HEK293 (cell line): Measurements from ENCODE around the gene CTBP2.

ENCODE experiments used
- CTCF ChIA-PET: fragments of 350-600 bp; formaldehyde crosslinking; extraction: SDS; loops from one replicate; lab custom pipeline; 2021; ENCODE audit warnings: antibody characterized with exemption; lab: Yijun Ruan, JAX
- POLR2A ChIA-PET: fragments of 300-600 bp; formaldehyde crosslinking; extraction: SDS; loops from one replicate; lab custom pipeline; 2020; ENCODE audit warnings: antibody characterized with exemption, inconsistent platforms; lab: Yijun Ruan, JAX
- H3K27ac ChIP-seq: fragments of 200-500 bp; sonication (Bioruptor generic); 2 replicates; pipeline ENCODE4 v1.5.1; 2014; ENCODE audit warnings: low read depth, low read length, control low read depth, inconsistent platforms; ENCODE audit errors: extremely low read depth
- H3K36me3 ChIP-seq, 2 experiments: fragments of 200-500 bp in 1 of 2; sonication (Bioruptor generic) in 1 of 2; 1 replicate in 1 of 2; 2 replicates in 1 of 2; pipeline ENCODE4 v1.5.1; 2014 to 2017; ENCODE audit warnings: inconsistent platforms in 2 of 2, low read length in 2 of 2; ENCODE audit not compliant: control insufficient read depth in 2 of 2, insufficient read depth in 1 of 2
- H3K4me1 ChIP-seq: fragments of 200-500 bp; sonication (Bioruptor generic); 2 replicates; pipeline ENCODE4 v1.5.1; 2014; ENCODE audit warnings: mild to moderate bottlenecking, low read length, inconsistent platforms; ENCODE audit not compliant: control insufficient read depth, insufficient read depth
- H3K4me3 ChIP-seq: 2 replicates; pipeline ENCODE4 v1.5.1; 2011; ENCODE audit warnings: low read depth, mild to moderate bottlenecking, control low read depth, low read length, moderate library complexity
- H3K9me3 ChIP-seq: fragments of 200-500 bp; sonication (Bioruptor generic); 2 replicates; pipeline ENCODE4 v1.5.1; 2014; ENCODE audit warnings: low read depth, low read length, inconsistent platforms; ENCODE audit not compliant: control insufficient read depth, insufficient read depth
- ELK4 ChIP-seq: IDR thresholded peaks from 2 replicates; pipeline ENCODE4 v1.6.1; 2011; ENCODE audit warnings: mild to moderate bottlenecking, low read depth, low read length, borderline replicate concordance
- GLI2 ChIP-seq: fragments of 450-650 bp; formaldehyde crosslinking; IDR thresholded peaks from 2 replicates; pipeline ENCODE4; 2017; ENCODE audit warnings: missing biosample characterization, missing genetic modification characterization, low read depth, borderline replicate concordance
- HOXD13 ChIP-seq: sonication (generic); formaldehyde crosslinking; IDR thresholded peaks from 2 replicates; pipeline ENCODE4 v1.8.0; 2022; ENCODE audit warnings: missing genetic modification reagents, borderline replicate concordance
- KLF16 ChIP-seq: fragments of 450-650 bp; formaldehyde crosslinking; IDR thresholded peaks from 2 replicates; pipeline ENCODE4 v1.5.1; 2017; ENCODE audit warnings: missing biosample characterization, missing genetic modification characterization
- KLF9 ChIP-seq: fragments of 450-650 bp; formaldehyde crosslinking; IDR thresholded peaks from 2 replicates; pipeline ENCODE4 v1.5.1; 2016; ENCODE audit warnings: missing biosample characterization, missing genetic modification characterization, low read depth
- SALL2 ChIP-seq: fragments of 450-650 bp; formaldehyde crosslinking; IDR thresholded peaks from 2 replicates; pipeline ENCODE4 v1.5.0; 2017; ENCODE audit warnings: missing biosample characterization, mild to moderate bottlenecking, missing genetic modification characterization, borderline replicate concordance
- TCF7L2 ChIP-seq: IDR thresholded peaks from 2 replicates; pipeline ENCODE4 v1.6.1; 2011; ENCODE audit warnings: low read depth, mild to moderate bottlenecking, inconsistent platforms, low read length, moderate library complexity, borderline replicate concordance
- ZBTB11 ChIP-seq: fragments of 450-650 bp; formaldehyde crosslinking; conservative IDR thresholded peaks from 2 replicates; pipeline ENCODE4 v1.5.1; 2016; ENCODE audit warnings: low read depth, missing biosample characterization, missing genetic modification characterization
- ZBTB48 ChIP-seq: fragments of 450-650 bp; formaldehyde crosslinking; IDR thresholded peaks from 2 replicates; pipeline ENCODE4 v1.5.1; 2016; ENCODE audit warnings: missing biosample characterization, missing genetic modification characterization
- ZFP3 ChIP-seq: fragments of 450-650 bp; formaldehyde crosslinking; IDR thresholded peaks from 2 replicates; pipeline ENCODE4 v1.5.1; 2016; ENCODE audit warnings: low read depth, missing biosample characterization, missing genetic modification characterization
- ZNF10 ChIP-seq: fragments of 450-650 bp; formaldehyde crosslinking; IDR thresholded peaks from 2 replicates; pipeline ENCODE4 v1.5.1; 2017; ENCODE audit warnings: missing biosample characterization, missing genetic modification characterization
- ZNF184 ChIP-seq: fragments of 450-650 bp; IDR thresholded peaks from 2 replicates; pipeline ENCODE4 v1.5.1; 2018; ENCODE audit warnings: missing biosample characterization, mild to moderate bottlenecking, missing genetic modification characterization
- ZNF324 ChIP-seq: fragments of 450-650 bp; formaldehyde crosslinking; IDR thresholded peaks from 2 replicates; pipeline ENCODE4 v1.5.1; 2016; ENCODE audit warnings: missing biosample characterization, missing genetic modification characterization
- ZNF341 ChIP-seq: fragments of 450-650 bp; formaldehyde crosslinking; IDR thresholded peaks from 2 replicates; pipeline ENCODE4; 2016; ENCODE audit warnings: low read depth, missing biosample characterization, missing genetic modification characterization
- ZNF426 ChIP-seq: fragments of 450-650 bp; formaldehyde crosslinking; IDR thresholded peaks from 2 replicates; pipeline ENCODE4 v1.5.1; 2017; ENCODE audit warnings: missing biosample characterization, missing genetic modification characterization, mild to moderate bottlenecking, inconsistent platforms, moderate library complexity
- ZNF501 ChIP-seq: fragments of 450-650 bp; formaldehyde crosslinking; IDR thresholded peaks from 2 replicates; pipeline ENCODE4 v1.5.1; 2016; ENCODE audit warnings: missing biosample characterization, missing genetic modification characterization
- ZNF621 ChIP-seq: fragments of 450-650 bp; formaldehyde crosslinking; IDR thresholded peaks from 2 replicates; pipeline ENCODE4 v1.5.1; 2017; ENCODE audit warnings: missing biosample characterization, missing genetic modification characterization
- ZNF626 ChIP-seq: fragments of 450-650 bp; sonication (Bioruptor Pico); formaldehyde crosslinking; IDR thresholded peaks from 2 replicates; pipeline ENCODE4 v1.5.1; 2018; ENCODE audit warnings: missing biosample characterization, missing genetic modification characterization, inconsistent platforms
- ZNF704 ChIP-seq: fragments of 450-650 bp; formaldehyde crosslinking; IDR thresholded peaks from 2 replicates; pipeline ENCODE4 v1.5.1; 2016; ENCODE audit warnings: missing biosample characterization, missing genetic modification characterization
- ZNF76 ChIP-seq: fragments of 450-650 bp; formaldehyde crosslinking; IDR thresholded peaks from 2 replicates; pipeline ENCODE4; 2016; ENCODE audit warnings: low read depth, missing biosample characterization, missing genetic modification characterization, borderline replicate concordance
- TF ChIP-seq, protein P1 (sequence below): fragments of 450-650 bp; formaldehyde crosslinking; IDR thresholded peaks from 2 replicates; pipeline ENCODE4 v1.5.1; 2016; ENCODE audit warnings: missing biosample characterization, missing genetic modification characterization
- TF ChIP-seq, protein P2 (sequence below): fragments of 450-650 bp; formaldehyde crosslinking; IDR thresholded peaks from 2 replicates; pipeline ENCODE4 v1.5.1; 2017; ENCODE audit warnings: missing biosample characterization, missing genetic modification characterization

The CTBP2 gene

GRCh38 chr10:125002047-125002422 lies 158.3 kb downstream of the CTBP2 start:
- Histone ChIP-seq H3K4me1 (no peaks in the 10 kb centered on the region), H3K36me3 (peaks cover 5 to 88% of the 10 kb centered on the region in 2 experiments; a peak in 2 of 3 replicates), H3K27ac (no peak overlapping the region), H3K9me3 (no peaks in the 10 kb centered on the region), H3K4me3 (no peak overlapping the region)
- TF ChIP-seq ZFP3 (tag by site-specific recombination) (no peak), ELK4 (no peak), ZNF704 (tag by site-specific recombination) (no peak), ZNF621 (no peak)
- ChIA-PET POLR2A (no interaction called here), CTCF (no interaction called here)

GRCh38 chr10:125001313-125002046 lies 158.9 kb downstream of the CTBP2 start:
- no peaks in the 10 kb centered on the region for H3K4me1 ChIP-seq
- H3K27ac ChIP-seq: no peak overlapping the region
- ChIA-PET POLR2A (no interaction called here), CTCF (interaction anchor here (0.5 to 0.7 kb wide), 2 partner anchors 10 to 499 kb away, joined by 3 read pairs; no protein-coding TSS in a partner anchor)
- H3K4me3 ChIP-seq: no peak overlapping the region
- no peaks in the 10 kb centered on the region for H3K9me3 ChIP-seq
- TF ChIP-seq ZNF501 (tag by site-specific recombination): no peak
- no peak for TF ChIP-seq HOXD13 (CRISPR knock-in tag)
- no peak for TF ChIP-seq KLF16 (tag by site-specific recombination)
- TF ChIP-seq, protein P1, sequence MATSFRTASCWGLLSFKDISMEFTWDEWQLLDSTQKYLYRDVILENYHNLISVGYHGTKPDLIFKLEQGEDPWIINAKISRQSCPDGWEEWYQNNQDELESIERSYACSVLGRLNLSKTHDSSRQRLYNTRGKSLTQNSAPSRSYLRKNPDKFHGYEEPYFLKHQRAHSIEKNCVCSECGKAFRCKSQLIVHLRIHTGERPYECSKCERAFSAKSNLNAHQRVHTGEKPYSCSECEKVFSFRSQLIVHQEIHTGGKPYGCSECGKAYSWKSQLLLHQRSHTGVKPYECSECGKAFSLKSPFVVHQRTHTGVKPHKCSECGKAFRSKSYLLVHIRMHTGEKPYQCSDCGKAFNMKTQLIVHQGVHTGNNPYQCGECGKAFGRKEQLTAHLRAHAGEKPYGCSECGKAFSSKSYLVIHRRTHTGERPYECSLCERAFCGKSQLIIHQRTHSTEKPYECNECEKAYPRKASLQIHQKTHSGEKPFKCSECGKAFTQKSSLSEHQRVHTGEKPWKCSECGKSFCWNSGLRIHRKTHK (tag by site-specific recombination): no peak
- no peak for TF ChIP-seq ZNF621
- TF ChIP-seq ZNF426 (tag by site-specific recombination): no peak
- TF ChIP-seq ZNF626 (tag by site-specific recombination): no peak
- TF ChIP-seq, protein P2, sequence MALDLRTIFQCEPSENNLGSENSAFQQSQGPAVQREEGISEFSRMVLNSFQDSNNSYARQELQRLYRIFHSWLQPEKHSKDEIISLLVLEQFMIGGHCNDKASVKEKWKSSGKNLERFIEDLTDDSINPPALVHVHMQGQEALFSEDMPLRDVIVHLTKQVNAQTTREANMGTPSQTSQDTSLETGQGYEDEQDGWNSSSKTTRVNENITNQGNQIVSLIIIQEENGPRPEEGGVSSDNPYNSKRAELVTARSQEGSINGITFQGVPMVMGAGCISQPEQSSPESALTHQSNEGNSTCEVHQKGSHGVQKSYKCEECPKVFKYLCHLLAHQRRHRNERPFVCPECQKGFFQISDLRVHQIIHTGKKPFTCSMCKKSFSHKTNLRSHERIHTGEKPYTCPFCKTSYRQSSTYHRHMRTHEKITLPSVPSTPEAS (tag by site-specific recombination): no peak
- no peak for TF ChIP-seq ZNF76 (tag by site-specific recombination)
- no peak for TF ChIP-seq ZBTB48 (tag by site-specific recombination)
- TF ChIP-seq ZNF184 (tag by site-specific recombination): no peak
- TF ChIP-seq GLI2 (tag by site-specific recombination): no peak
- TF ChIP-seq TCF7L2: no peak
- TF ChIP-seq SALL2 (tag by site-specific recombination): no peak
- TF ChIP-seq ZBTB11 (tag by site-specific recombination): no peak
- TF ChIP-seq KLF9: no peak
- no peak for TF ChIP-seq ZNF324 (tag by site-specific recombination)
- no peak for TF ChIP-seq ZNF341 (tag by site-specific recombination)
- no peak for TF ChIP-seq ZNF10 (tag by site-specific recombination)
- peaks cover 5 to 89% of the 10 kb centered on the region in 2 experiments; a peak in 2 of 3 replicates for H3K36me3 ChIP-seq
